GM23338 (cell line): ENCODE data around the gene IMPDH1. TPM values are rescaled to one million over a fixed set of nuclear protein-coding genes. Genes with fewer than 3 reads are reported as not detected.
A peak's percentile ranks its signal among the peaks of the same experiment; 100 is the strongest.

Experiments used
- ATAC-seq: fragments of 200-7000 bp; cut with Tn5 transposase; 3 replicates; pipeline ENCODE4 v1.9.1; 2020
- DNase-seq: peaks from one replicate; pipeline ENCODE4 v3.0.0-alpha.2; 2015; ENCODE audit warnings: low spot score
- H2AFZ ChIP-seq: fragments of 200-600 bp; sonication (generic); 2 replicates; pipeline ENCODE4 v1.8.0; 2016; ENCODE audit warnings: antibody characterized with exemption, mild to moderate bottlenecking, moderate library complexity
- H3F3A ChIP-seq: fragments of 200-600 bp; sonication (generic); replicated peaks from 2 replicates; pipeline ENCODE4 v1.8.0; 2017; ENCODE audit warnings: antibody characterized with exemption, mixed run types, low read depth
- H3K27ac ChIP-seq: fragments of 200-600 bp; sonication (generic); 2 replicates; pipeline ENCODE4 v1.6.1; 2016; ENCODE audit warnings: low read depth
- H3K27me3 ChIP-seq: fragments of 200-600 bp; sonication (generic); 2 replicates; pipeline ENCODE4 v1.8.0; 2016; ENCODE audit warnings: mild to moderate bottlenecking, mixed run types, moderate library complexity; ENCODE audit not compliant: insufficient read depth
- H3K36me3 ChIP-seq: fragments of 200-600 bp; sonication (generic); 2 replicates; pipeline ENCODE4 v1.8.0; 2016; ENCODE audit warnings: mild to moderate bottlenecking; ENCODE audit not compliant: insufficient read depth
- H3K4me1 ChIP-seq: fragments of 200-600 bp; sonication (generic); 2 replicates; pipeline ENCODE4 v1.8.0; 2016; ENCODE audit warnings: mild to moderate bottlenecking, moderate library complexity; ENCODE audit not compliant: insufficient read depth
- H3K4me2 ChIP-seq: fragments of 200-600 bp; sonication (generic); 2 replicates; pipeline ENCODE4 v1.7.1; 2017; ENCODE audit warnings: mixed run types
- H3K4me3 ChIP-seq: fragments of 200-600 bp; sonication (generic); 2 replicates; pipeline ENCODE4 v1.6.1; 2016; ENCODE audit warnings: mixed run types
- H3K79me2 ChIP-seq: fragments of 200-600 bp; sonication (generic); replicated peaks from 2 replicates; pipeline ENCODE4 v1.8.0; 2017; ENCODE audit warnings: mild to moderate bottlenecking; ENCODE audit not compliant: insufficient read depth
- H3K9me2 ChIP-seq: fragments of 200-600 bp; sonication (generic); 2 replicates; pipeline ENCODE4 v1.8.0; 2017; ENCODE audit not compliant: insufficient read depth
- H4K20me1 ChIP-seq: fragments of 200-600 bp; sonication (generic); replicated peaks from 2 replicates; pipeline ENCODE4 v1.8.0; 2017; ENCODE audit warnings: mild to moderate bottlenecking; ENCODE audit not compliant: insufficient read depth
- H3K27ac Mint-ChIP-seq: 2 replicates; pipeline ENCODE4 v1.8.0; 2020; ENCODE audit warnings: inconsistent platforms, mild to moderate bottlenecking, moderate library complexity, mixed read lengths
- H3K27me3 Mint-ChIP-seq: 3 replicates; pipeline ENCODE4 v1.8.0; 2022; ENCODE audit warnings: low read depth, mild to moderate bottlenecking, moderate library complexity, mixed read lengths, inconsistent platforms; ENCODE audit not compliant: insufficient read depth, poor library complexity
- H3K36me3 Mint-ChIP-seq: 3 replicates; pipeline ENCODE4 v1.8.0; 2021; ENCODE audit warnings: low read depth, mild to moderate bottlenecking, inconsistent platforms, moderate library complexity, mixed read lengths
- H3K4me1 Mint-ChIP-seq: 3 replicates; pipeline ENCODE4 v1.8.0; 2020; ENCODE audit warnings: mild to moderate bottlenecking, inconsistent platforms, mixed read lengths
- H3K4me3 Mint-ChIP-seq: 3 replicates; pipeline ENCODE4 v1.8.0; 2021; ENCODE audit warnings: moderate library complexity, mild to moderate bottlenecking, inconsistent platforms, mixed read lengths
- H3K9me3 Mint-ChIP-seq: 3 replicates; pipeline ENCODE4 v1.8.0; 2020; ENCODE audit warnings: moderate library complexity, mild to moderate bottlenecking, inconsistent platforms, mixed read lengths
- CREB1 ChIP-seq: fragments of 250-450 bp; sonication (Bioruptor Pico); IDR thresholded peaks from 2 replicates; pipeline ENCODE4 v1.5.0; 2020; ENCODE audit warnings: low read depth, mild to moderate bottlenecking, moderate library complexity
- EZH2phosphoT487 ChIP-seq: fragments of 200-600 bp; sonication (generic); IDR thresholded peaks from one replicate; pipeline ENCODE4 v1.8.1; 2018; ENCODE audit warnings: antibody characterized with exemption; ENCODE audit not compliant: unreplicated experiment
- JUNB ChIP-seq: IDR thresholded peaks from one replicate; pipeline ENCODE4 v1.6.1; 2016; ENCODE audit warnings: antibody characterized with exemption; ENCODE audit not compliant: unreplicated experiment
- NANOG ChIP-seq: IDR thresholded peaks from 2 replicates; pipeline ENCODE4 v1.6.1; 2016; ENCODE audit warnings: antibody characterized with exemption, borderline replicate concordance
- POLR2AphosphoS5 ChIP-seq: IDR thresholded peaks from 2 replicates; pipeline ENCODE4 v1.6.1; 2016; ENCODE audit warnings: antibody characterized with exemption, low read depth
- STAT1 ChIP-seq: IDR thresholded peaks from one replicate; pipeline ENCODE4 v1.6.1; 2016; ENCODE audit warnings: antibody characterized with exemption; ENCODE audit not compliant: unreplicated experiment
- ZNF114 ChIP-seq: fragments of 250-450 bp; sonication (Bioruptor Pico); IDR thresholded peaks from 2 replicates; pipeline ENCODE4 v1.5.0; 2020; ENCODE audit warnings: mild to moderate bottlenecking, moderate library complexity
- ZNF331 ChIP-seq: fragments of 250-450 bp; sonication (Bioruptor Pico); IDR thresholded peaks from 2 replicates; pipeline ENCODE4 v1.5.0; 2020; ENCODE audit warnings: low read depth, mild to moderate bottlenecking, moderate library complexity
- polyA plus RNA-seq: library from polyadenylated mRNA; unstranded; fragments of >200 nt; fragmentation: Nextera tagmentation; extraction: Ambion mirVana; gene quantifications from 2 replicates; pipeline ENCODE4 v1.2.1, GENCODE V29; 2016
- total RNA-seq: library from RNA; depleted of rRNA; stranded (reverse); fragments of >200 nt; shearing (Covaris generic); gene quantifications from 2 replicates; pipeline ENCODE4 v1.2.3, GENCODE V29; 2014
- TF ChIP-seq, protein P1 (sequence below): fragments of 250-450 bp; sonication (Bioruptor Pico); IDR thresholded peaks from 2 replicates; pipeline ENCODE4 v1.5.0; 2020; ENCODE audit warnings: mild to moderate bottlenecking, moderate library complexity

IMPDH1 gene
- total and polyA plus RNA-seq, 2 experiments from 2014 or later: 16.4 to 48.3 TPM

DNA sequence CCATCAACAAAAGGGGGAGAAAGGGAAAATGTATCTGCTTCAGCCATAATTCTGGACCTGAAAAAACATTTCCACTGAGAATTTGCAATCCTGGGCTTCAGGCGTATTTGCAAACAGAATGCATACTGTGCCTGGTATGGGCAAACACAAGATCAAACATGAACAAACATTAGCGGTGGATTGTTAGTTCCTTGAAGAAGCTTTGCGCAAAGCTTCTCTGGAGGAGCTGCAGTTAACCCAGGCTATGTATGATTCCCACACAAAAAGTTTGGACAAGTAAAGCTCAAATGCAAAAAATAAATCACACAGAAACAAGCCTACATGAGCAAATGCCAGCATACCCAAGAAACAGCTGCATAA lies 25.5 kb upstream of the IMPDH1 start (continued):
- TF ChIP-seq, protein P1, sequence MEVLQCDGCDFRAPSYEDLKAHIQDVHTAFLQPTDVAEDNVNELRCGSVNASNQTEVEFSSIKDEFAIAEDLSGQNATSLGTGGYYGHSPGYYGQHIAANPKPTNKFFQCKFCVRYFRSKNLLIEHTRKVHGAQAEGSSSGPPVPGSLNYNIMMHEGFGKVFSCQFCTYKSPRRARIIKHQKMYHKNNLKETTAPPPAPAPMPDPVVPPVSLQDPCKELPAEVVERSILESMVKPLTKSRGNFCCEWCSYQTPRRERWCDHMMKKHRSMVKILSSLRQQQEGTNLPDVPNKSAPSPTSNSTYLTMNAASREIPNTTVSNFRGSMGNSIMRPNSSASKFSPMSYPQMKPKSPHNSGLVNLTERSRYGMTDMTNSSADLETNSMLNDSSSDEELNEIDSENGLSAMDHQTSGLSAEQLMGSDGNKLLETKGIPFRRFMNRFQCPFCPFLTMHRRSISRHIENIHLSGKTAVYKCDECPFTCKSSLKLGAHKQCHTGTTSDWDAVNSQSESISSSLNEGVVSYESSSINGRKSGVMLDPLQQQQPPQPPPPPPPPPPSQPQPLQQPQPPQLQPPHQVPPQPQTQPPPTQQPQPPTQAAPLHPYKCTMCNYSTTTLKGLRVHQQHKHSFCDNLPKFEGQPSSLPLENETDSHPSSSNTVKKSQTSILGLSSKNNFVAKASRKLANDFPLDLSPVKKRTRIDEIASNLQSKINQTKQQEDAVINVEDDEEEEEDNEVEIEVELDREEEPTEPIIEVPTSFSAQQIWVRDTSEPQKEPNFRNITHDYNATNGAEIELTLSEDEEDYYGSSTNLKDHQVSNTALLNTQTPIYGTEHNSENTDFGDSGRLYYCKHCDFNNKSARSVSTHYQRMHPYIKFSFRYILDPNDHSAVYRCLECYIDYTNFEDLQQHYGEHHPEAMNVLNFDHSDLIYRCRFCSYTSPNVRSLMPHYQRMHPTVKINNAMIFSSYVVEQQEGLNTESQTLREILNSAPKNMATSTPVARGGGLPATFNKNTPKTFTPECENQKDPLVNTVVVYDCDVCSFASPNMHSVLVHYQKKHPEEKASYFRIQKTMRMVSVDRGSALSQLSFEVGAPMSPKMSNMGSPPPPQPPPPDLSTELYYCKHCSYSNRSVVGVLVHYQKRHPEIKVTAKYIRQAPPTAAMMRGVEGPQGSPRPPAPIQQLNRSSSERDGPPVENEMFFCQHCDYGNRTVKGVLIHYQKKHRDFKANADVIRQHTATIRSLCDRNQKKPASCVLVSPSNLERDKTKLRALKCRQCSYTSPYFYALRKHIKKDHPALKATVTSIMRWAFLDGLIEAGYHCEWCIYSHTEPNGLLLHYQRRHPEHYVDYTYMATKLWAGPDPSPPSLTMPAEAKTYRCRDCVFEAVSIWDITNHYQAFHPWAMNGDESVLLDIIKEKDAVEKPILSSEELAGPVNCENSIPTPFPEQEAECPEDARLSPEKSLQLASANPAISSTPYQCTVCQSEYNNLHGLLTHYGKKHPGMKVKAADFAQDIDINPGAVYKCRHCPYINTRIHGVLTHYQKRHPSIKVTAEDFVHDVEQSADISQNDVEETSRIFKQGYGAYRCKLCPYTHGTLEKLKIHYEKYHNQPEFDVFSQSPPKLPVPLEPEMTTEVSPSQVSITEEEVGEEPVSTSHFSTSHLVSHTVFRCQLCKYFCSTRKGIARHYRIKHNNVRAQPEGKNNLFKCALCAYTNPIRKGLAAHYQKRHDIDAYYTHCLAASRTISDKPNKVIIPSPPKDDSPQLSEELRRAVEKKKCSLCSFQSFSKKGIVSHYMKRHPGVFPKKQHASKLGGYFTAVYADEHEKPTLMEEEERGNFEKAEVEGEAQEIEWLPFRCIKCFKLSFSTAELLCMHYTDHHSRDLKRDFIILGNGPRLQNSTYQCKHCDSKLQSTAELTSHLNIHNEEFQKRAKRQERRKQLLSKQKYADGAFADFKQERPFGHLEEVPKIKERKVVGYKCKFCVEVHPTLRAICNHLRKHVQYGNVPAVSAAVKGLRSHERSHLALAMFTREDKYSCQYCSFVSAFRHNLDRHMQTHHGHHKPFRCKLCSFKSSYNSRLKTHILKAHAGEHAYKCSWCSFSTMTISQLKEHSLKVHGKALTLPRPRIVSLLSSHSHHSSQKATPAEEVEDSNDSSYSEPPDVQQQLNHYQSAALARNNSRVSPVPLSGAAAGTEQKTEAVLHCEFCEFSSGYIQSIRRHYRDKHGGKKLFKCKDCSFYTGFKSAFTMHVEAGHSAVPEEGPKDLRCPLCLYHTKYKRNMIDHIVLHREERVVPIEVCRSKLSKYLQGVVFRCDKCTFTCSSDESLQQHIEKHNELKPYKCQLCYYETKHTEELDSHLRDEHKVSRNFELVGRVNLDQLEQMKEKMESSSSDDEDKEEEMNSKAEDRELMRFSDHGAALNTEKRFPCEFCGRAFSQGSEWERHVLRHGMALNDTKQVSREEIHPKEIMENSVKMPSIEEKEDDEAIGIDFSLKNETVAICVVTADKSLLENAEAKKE: no peak
- TF ChIP-seq ZNF114 (CRISPR knock-in tag) (no peak), EZH2phosphoT487 (no peak), ZNF331 (no peak), NANOG (no peak)

DNA sequence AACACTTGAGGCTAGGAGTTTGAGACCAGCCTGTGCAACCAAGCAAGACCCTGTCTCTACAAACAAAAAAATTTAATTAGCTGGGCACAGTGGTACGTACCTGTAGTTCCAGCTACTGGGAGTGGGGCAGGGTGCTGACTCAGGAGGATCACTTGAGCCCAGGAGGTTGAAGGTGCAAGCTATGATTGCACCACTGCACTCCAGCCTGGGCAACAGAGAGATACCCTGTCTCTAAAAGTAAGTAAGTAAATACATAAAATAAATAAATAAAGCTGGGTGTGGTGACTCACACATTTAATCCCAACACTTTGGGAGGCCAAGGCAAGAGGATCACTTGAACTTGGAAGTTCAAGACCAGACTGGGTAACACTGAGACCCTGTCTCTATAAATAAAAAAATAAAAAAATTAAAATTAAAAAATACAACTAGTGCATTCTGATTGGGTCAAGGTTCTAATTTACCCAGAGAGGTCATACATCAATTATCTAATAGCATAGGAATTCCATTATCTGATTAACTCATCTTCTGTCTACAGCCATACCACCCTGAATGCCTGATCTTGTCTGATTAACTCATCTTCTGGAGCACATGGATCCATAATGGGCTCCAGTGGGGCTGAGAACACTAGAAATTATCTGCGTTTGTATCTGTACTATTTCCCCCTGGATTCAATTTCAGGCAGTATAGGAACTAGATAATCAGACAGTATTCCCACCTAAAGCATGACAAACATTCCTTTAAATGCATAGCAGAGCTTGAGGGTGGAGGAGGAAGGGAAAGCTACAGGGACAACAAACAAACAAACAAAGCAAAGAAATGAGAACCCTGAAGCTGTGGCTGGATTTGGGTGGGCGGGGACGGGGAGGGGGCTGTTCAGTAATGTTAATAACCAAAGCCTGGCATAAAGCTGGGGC lies 24.9 kb upstream of the IMPDH1 start:
- H3K79me2 ChIP-seq: no peaks in the 10 kb centered on the region
- no peaks in the 10 kb centered on the region for H3K9me3 Mint-ChIP-seq
- ATAC-seq (no peak; the same call in 2 of the 3 replicates), DNase-seq (no peak)
- no peaks in the 10 kb centered on the region for H4K20me1 ChIP-seq
- no peaks in the 10 kb centered on the region for H3K36me3 ChIP-seq
- H3K27me3 Mint-ChIP-seq: no peaks in the 10 kb centered on the region
- no peaks in the 10 kb centered on the region for H3K27me3 ChIP-seq
- H3K9me2 ChIP-seq: no peaks in the 10 kb centered on the region
- no peak overlapping the region for H3K4me3 Mint-ChIP-seq
- no peak overlapping the region for H3K27ac ChIP-seq
- H3K27ac Mint-ChIP-seq: no peak overlapping the region
- H3K4me1 ChIP-seq: peaks cover 16% of the 10 kb centered on the region; the same call in 1 of the 2 replicates
- H3K4me1 Mint-ChIP-seq: peaks cover 25% of the 10 kb centered on the region
- no peaks in the 10 kb centered on the region for H3K36me3 Mint-ChIP-seq
- H3K4me3 ChIP-seq: no peak overlapping the region
- H3K4me2 ChIP-seq: peak overlapping the region; percentile 17
- no peaks in the 10 kb centered on the region for H3F3A ChIP-seq
- H2AFZ ChIP-seq: 0 out of 2 replicates have a peak overlapping the region, but pooled peaks have one; percentile 34
- TF ChIP-seq JUNB: no peak
- TF ChIP-seq CREB1: no peak
- no peak for TF ChIP-seq EZH2phosphoT487
- TF ChIP-seq, protein P1: no peak
- TF ChIP-seq ZNF331: no peak
- TF ChIP-seq NANOG: no peak
- no peak for TF ChIP-seq POLR2AphosphoS5
- no peak for TF ChIP-seq STAT1
